GM18870 (cell line): ENCODE data around the gene CASP6.

Experiments
- ATAC-seq: cut with Tn5 transposase; IDR thresholded peaks from one replicate; pipeline ENCODE4 v1.9.1; 2021; ENCODE audit warnings: moderate library complexity; ENCODE audit not compliant: unreplicated experiment

CASP6 gene

DNA sequence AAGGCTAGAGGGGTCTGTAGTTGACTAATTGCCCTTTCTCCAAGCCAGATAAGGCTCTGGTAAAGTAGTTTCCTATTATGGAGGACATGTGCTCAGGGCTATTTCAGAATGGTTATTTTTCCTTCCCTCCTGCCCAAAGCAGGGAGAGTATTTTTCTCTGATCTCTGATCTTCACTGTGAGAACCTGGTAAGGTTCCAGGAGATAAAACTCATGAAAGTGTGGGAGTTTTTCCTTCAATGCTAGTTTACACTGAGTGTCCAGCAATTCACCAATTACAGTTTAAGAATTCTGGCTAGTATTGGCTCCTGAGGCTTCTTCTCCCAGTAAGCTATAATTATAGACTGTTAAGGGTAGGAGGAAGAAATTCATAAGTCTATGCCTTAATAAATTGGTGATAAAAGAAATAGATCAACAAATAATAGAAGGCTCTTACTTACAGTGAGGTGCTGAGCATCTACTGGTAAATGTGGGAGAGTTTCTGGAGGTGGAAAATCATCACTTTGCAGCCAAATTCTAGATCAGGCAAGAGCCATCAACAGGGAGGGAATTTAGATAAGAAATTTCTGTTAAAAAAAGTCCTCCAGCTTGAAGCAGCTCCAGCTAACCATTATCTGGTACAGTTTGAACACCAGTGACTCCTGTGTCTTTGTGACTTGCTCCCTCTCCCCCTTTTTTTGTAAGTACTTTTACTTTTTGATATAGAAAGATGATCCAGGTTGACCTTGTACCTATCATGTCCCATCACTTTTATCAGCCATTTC lies 30.9 kb downstream of the CASP6 start:
- ATAC-seq: no peak

DNA sequence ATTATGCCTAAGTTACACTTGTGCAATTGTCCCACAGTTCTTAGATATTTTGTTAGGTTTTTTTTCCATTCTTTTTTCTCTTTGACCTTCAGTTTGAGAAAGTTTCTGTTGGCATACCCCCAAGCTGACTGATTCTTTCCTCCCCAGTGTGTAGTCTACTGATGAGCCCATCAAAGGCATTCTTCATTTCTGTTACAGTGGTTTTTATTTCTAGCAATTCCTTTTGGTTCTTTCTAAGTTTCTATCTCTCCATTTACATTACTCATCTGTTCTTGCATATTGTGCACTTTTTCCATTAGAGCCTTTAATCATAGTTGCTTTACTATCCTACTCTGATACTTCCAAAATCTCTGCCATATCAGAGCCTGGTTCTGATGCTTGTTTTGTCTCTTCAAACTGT lies 31.9 kb downstream of the CASP6 start:
- no peak for ATAC-seq

GRCh38 chr4:109665783-109666485 lies 37.3 kb downstream of the CASP6 start:
- no peak for ATAC-seq

DNA sequence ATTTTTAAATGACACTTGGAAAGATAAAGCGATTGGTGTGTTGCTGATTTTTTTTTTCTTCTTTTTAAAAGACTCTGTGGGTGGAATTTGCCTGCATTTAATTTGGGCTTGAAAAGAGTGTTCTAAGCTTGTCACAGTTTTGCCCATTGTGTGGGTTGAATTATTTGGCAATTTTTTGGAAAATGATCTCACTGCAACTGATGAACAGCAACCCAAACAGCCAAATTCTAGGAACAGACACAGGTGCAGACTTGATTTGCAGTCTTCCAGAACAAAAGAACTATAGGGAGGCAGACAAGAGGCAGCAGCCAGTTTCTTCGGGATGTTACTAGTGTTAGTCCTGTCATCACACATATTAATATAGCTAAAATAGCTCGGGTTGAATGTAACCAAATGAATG lies 40.5 kb downstream of the CASP6 start:
- no peak for ATAC-seq

GRCh38 chr4:109662116-109662515 lies 41.1 kb downstream of the CASP6 start:
- ATAC-seq: no peak

DNA sequence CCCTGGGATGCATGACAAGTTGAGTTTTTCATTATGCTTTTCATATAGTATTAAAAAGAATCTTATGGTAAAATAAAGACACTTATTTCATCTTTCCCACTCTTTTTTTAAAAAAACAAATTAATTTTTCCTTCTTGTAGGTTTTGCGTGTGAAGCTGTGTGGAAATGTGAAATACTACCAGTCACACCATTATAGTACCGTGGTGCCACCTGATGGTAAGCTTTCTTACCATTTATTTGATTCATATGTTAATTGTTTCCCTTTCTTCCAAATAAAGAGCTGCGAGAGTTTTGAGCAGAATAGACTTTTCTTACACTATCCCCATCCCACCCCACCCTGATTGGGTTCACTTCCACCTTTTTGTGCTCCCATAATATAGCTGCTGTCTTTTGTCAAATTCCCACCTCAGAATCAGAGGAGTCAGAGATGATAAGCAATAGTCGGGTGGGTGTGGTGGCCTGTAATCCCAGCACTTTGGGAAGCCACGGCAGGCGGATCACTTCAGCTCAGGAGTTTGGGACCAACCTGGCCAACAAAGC lies 44.3 kb downstream of the CASP6 start:
- ATAC-seq: no peak

DNA sequence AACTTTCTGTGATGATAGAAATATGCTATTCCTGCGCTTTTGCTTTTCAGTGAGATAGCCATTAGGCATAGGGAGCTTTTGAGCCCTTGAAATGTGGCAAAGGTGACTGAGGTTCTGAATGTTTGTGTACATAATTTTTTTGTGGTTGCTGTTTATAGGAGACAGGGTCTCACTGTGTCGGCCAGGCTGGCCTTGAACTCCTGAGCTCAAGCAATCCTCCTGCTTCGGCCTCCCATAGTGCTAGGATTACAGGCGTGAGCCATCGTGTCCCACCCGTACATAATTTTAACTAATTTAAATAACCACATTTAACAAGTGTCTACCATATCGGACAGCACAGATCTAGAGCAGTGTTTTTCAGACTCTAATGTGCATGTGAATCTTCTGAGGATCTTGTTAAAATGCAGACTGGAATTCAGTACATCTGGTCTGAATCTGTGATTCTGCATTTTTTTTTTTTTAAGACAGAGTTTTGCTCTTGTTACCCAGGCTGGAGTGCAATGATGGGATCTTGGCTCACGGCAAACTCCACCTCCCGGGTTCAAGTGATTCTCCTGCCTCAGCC lies 45.3 kb downstream of the CASP6 start:
- no peak for ATAC-seq

DNA sequence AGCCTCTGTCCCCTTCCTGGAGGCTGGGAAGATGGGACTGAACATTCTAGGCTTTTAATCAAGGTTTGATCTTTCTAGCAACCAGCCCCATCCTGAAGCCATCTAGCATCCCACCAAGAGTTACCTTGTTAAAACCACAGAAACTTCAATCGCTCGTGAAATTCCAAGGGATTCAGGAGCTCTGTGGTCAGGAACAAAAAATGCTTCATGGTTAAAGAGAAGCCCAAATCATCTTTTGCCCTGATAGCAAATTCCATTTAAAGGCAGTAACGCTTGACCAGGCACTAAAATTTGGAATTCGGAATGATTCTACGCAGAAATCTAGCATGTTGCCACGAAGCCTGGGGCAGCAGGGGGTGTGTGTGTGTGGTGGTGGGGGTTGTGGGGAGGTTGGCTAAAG lies 47.8 kb downstream of the CASP6 start:
- ATAC-seq: no peak

- peak; percentile 80 for ATAC-seq
Observed at GRCh38 chr4:109649872-109650271, 53.4 kb downstream of the CASP6 start.

DNA sequence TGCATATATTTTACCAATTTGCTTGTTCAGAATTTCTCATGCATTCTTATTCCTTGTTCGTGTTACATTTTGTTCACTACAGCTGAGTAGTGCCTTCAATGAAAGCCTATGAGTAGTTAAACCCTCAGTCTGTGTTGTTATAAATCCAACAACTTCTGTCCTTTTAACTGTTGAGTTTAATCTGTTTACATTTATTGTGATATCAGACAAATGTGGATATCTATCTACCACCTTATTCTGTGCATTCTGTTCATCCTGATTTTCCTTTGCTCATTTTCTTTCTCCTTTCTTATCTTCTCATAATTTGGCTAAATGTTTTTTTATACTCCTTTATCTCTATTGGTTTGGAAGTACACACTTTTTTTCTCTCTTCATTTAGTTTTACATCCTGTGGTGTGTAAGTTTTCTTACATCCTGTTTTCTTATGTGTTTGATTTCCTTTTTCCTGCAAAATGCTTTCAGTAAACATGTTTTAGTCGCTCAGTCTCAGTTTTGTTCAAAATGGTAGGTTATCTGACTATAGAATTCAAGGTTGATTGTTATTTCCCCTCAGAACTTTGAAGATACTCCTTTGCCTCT lies 54.2 kb downstream of the CASP6 start:
- no peak for ATAC-seq

- ATAC-seq: peak; percentile 74
Observed at GRCh38 chr4:109648266-109648996, 54.8 kb downstream of the CASP6 start.

DNA sequence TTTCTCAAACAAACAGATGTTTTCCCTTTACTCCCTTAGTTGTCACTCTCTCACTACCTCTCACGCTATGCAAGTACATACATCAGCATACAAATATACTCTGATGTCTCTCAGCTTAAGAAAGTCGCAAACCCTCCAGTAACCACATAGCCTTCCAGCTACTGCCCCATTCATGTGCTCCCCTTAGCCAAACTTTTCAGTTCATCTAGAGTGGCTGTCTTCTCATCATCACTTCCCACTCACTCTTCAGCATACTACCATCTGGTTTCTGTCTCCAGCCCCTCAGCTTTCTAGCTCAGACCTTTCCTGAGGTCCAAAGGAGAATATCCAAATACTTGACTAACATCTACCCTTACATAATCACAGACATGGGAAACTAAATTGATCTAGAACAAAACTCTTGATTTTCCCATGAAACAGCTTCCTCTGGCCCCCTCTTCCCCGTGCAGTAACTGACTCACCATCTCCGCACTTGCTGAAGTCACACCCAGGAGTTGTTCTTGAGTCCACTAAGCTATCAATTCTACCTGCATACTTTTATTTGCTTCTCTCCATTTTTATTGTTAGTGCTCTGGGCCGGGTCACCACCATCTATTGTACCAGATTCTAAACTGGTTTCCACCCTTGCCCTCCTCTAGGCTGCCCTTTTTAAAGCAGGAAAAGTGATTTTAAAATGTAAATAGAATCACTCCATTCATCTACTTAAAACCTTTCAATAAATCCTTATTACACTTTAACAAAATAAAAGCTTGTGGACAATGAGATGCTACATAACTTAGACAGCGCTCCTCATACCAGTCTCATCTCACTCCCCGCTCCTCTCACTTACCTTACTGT lies 57.2 kb downstream of the CASP6 start:
- ATAC-seq: no peak

- ATAC-seq: no peak
Observed at GRCh38 chr4:109640644-109641043, 62.6 kb downstream of the CASP6 start.
